Endothelial cell of umbilical vein (primary cell): ENCODE results near the gene DIAPH2. TPM values are rescaled to one million over a fixed set of nuclear protein-coding genes. Genes with fewer than 3 reads are reported as not detected.

Source experiments
- BruUV-seq: library from RNA; stranded (reverse); fragments of 400-500 nt; replicated peaks from 2 replicates; lab custom pipeline; 2021; lab: Mats Ljungman, UMichigan
- CTCF ChIA-PET: fragments of 300-600, 350-600 bp; sonication (Branson Sonifier 250); formaldehyde crosslinking; loops from one replicate; lab custom pipeline; 2021; ENCODE audit warnings: antibody characterized with exemption, inconsistent platforms; lab: Charles Lee
- POLR2A ChIA-PET: fragments of 300-600, 350-600 bp; sonication (Branson Sonifier 250); formaldehyde crosslinking; loops from one replicate; lab custom pipeline; 2021; ENCODE audit warnings: antibody characterized with exemption, inconsistent platforms; lab: Charles Lee
- DNase-seq: peaks from one replicate; pipeline ENCODE4 v3.0.0-alpha.2; 2011; ENCODE audit warnings: low read depth, low spot score
- FAIRE-seq: peaks from 2 replicates; lab custom pipeline; 2011; peaks lifted over from hg19 to GRCh38; lab: Jason Lieb, UNC
- H2AFZ ChIP-seq: 2 replicates; pipeline ENCODE4 v1.6.0; 2012; ENCODE audit warnings: low read depth, low read length, control low read depth, inconsistent platforms
- H3K27ac ChIP-seq: 2 replicates; pipeline ENCODE4 v1.5.1; 2011; ENCODE audit warnings: low read depth, mild to moderate bottlenecking, control low read depth, low read length, moderate library complexity; ENCODE audit not compliant: insufficient read depth
- H3K27me3 ChIP-seq, 2 experiments: 2 replicates each; pipeline versions ENCODE4 v1.6.0 to v1.6.1; 2011; ENCODE audit warnings: low read length in 2 of 2, mixed read lengths in 1 of 2; ENCODE audit not compliant: control insufficient read depth in 2 of 2, insufficient read depth in 2 of 2
- H3K36me3 ChIP-seq, 2 experiments: 2 replicates in 1 of 2; 3 replicates in 1 of 2; pipeline ENCODE4 v1.5.1; 2011; ENCODE audit warnings: low read length in 2 of 2, mild to moderate bottlenecking in 1 of 2, moderate library complexity in 1 of 2; ENCODE audit not compliant: control insufficient read depth in 2 of 2, insufficient read depth in 2 of 2; ENCODE audit errors: extremely low read depth in 1 of 2
- H3K4me1 ChIP-seq: 3 replicates; pipeline ENCODE4 v1.5.1; 2011; ENCODE audit warnings: mild to moderate bottlenecking, low read length; ENCODE audit not compliant: control insufficient read depth, insufficient read depth; ENCODE audit errors: extremely low read depth
- H3K4me2 ChIP-seq: 2 replicates; pipeline ENCODE4 v1.6.1; 2011; ENCODE audit warnings: low read length, control low read depth, mixed read lengths; ENCODE audit not compliant: insufficient read depth
- H3K4me3 ChIP-seq, 3 experiments: fragments of 200-600 bp in 1 of 3; sonication (generic), shearing (Covaris generic) in 1 of 3; replicated peaks in 1 of 3; 2 replicates each; pipeline ENCODE4 v1.5.1; 2011 to 2016; ENCODE audit warnings: control low read depth in 3 of 3, low read length in 3 of 3, mild to moderate bottlenecking in 2 of 3, inconsistent platforms in 1 of 3, low read depth in 1 of 3, moderate library complexity in 1 of 3; ENCODE audit not compliant: insufficient read depth in 1 of 3
- H3K79me2 ChIP-seq: 2 replicates; pipeline ENCODE4 v1.6.0; 2012; ENCODE audit warnings: low read length, inconsistent platforms; ENCODE audit not compliant: control insufficient read depth, insufficient read depth
- H3K9ac ChIP-seq: replicated peaks from 2 replicates; pipeline ENCODE3; 2011; ENCODE audit warnings: low read length, control low read depth; ENCODE audit not compliant: insufficient read depth; ENCODE audit errors: extremely low read depth
- H3K9me1 ChIP-seq: replicated peaks from 3 replicates; pipeline ENCODE4 v1.6.0; 2011; ENCODE audit warnings: mild to moderate bottlenecking, low read length; ENCODE audit not compliant: control insufficient read depth, insufficient read depth; ENCODE audit errors: extremely low read depth
- H3K9me3 ChIP-seq: replicated peaks from 2 replicates; pipeline ENCODE4 v1.5.1; 2012; ENCODE audit warnings: low read length, inconsistent platforms; ENCODE audit not compliant: control insufficient read depth, insufficient read depth
- H4K20me1 ChIP-seq: replicated peaks from 2 replicates; pipeline ENCODE3; 2011; ENCODE audit warnings: mild to moderate bottlenecking, low read length; ENCODE audit not compliant: control insufficient read depth, insufficient read depth; ENCODE audit errors: extremely low read depth
- CTCF ChIP-seq, 2 donors: IDR thresholded peaks; 1 replicate in 1 of 2; 2 replicates in 1 of 2; pipeline ENCODE4 v1.5.1; 2011; ENCODE audit warnings: low read length in 2 of 2, mild to moderate bottlenecking in 2 of 2, moderate library complexity in 2 of 2, control low read depth in 1 of 2, inconsistent platforms in 1 of 2, low read depth in 1 of 2; ENCODE audit not compliant: insufficient read depth in 1 of 2; ENCODE audit errors: extremely low read depth in 1 of 2
- EZH2 ChIP-seq: IDR thresholded peaks from 2 replicates; pipeline ENCODE4 v1.6.1; 2012; ENCODE audit warnings: borderline replicate concordance, low read depth, mild to moderate bottlenecking, moderate library complexity, low read length, inconsistent platforms; ENCODE audit not compliant: severe bottlenecking
- FOS ChIP-seq: IDR thresholded peaks from 2 replicates; pipeline ENCODE4 v1.6.1; 2011; ENCODE audit warnings: mild to moderate bottlenecking, low read length, moderate library complexity, borderline replicate concordance; ENCODE audit not compliant: insufficient read depth
- GATA2 ChIP-seq: IDR thresholded peaks from 2 replicates; pipeline ENCODE4 v1.7.0; 2011; ENCODE audit warnings: low read depth, mild to moderate bottlenecking, moderate library complexity, mixed read lengths, low read length; ENCODE audit not compliant: insufficient read length, insufficient read depth
- JUN ChIP-seq: IDR thresholded peaks from 2 replicates; pipeline ENCODE4 v1.6.1; 2011; ENCODE audit warnings: borderline replicate concordance, low read depth; ENCODE audit not compliant: insufficient read length, insufficient read depth
- MAX ChIP-seq: IDR thresholded peaks from 2 replicates; pipeline ENCODE4 v1.6.1; 2011; ENCODE audit not compliant: insufficient read depth, insufficient read length
- MYC ChIP-seq: IDR thresholded peaks from one replicate; pipeline ENCODE4 v1.6.1; 2011; ENCODE audit warnings: mild to moderate bottlenecking, low read depth, low read length
- POLR2A ChIP-seq: IDR thresholded peaks from 2 replicates; pipeline ENCODE4 v1.6.1; 2012; ENCODE audit warnings: low read depth, mild to moderate bottlenecking, control low read depth, low read length
- POLR2AphosphoS5 ChIP-seq: IDR thresholded peaks from 2 replicates; pipeline ENCODE4 v1.6.1; 2012; ENCODE audit warnings: low read depth, mild to moderate bottlenecking, control low read depth, low read length, moderate library complexity; ENCODE audit not compliant: insufficient read depth
- dilution Hi-C: fragments of 300-500 bp; cut with MboI; formaldehyde crosslinking; loops from one replicate; pipeline ENCODE4 v1.15.0; 2019; ENCODE audit warnings: low sequenced_read_pairs; ENCODE audit not compliant: extremely low pct_ligation_motif_present
- intact Hi-C: fragments of 100-400 bp; cut with micrococcal nuclease; formaldehyde crosslinking; loops from one replicate; pipeline ENCODE4 v1.10.0; 2022
- polyA plus RNA-seq, 4 experiments: library from polyadenylated mRNA; depleted of rRNA in 3 of 4; stranded (reverse) in 3 of 4; unstranded in 1 of 4; fragments of >200 nt; gene quantifications; 2 replicates each; pipeline versions ENCODE4 v1.2.1 to v1.2.3, GENCODE V29; 2011 to 2012; ENCODE audit warnings: missing spikeins in 1 of 4
- total RNA-seq: library from RNA; stranded (reverse); gene quantifications from 2 replicates; pipeline ENCODE4 v1.2.3, GENCODE V29; 2021

The DIAPH2 gene
- total and polyA plus RNA-seq, 2 donors (not counting 3 experiments of a cell fraction or from before 2014, with no cell fraction given): 3.0 to 30.0 TPM

- TF ChIP-seq POLR2AphosphoS5: no peak
- TF ChIP-seq JUN: no peak
- TF ChIP-seq EZH2: no peak
- no peak for TF ChIP-seq FOS
- no peak for TF ChIP-seq POLR2A
- TF ChIP-seq GATA2: no peak
- TF ChIP-seq CTCF (IDR thresholded peaks at IDR 0.05; ENCODE audit: extremely low read depth in 1 of 2, insufficient read depth in 1 of 2, low read depth in 1 of 2, low read length in 2 of 2): no peak
- TF ChIP-seq MYC: no peak
- no peak for TF ChIP-seq MAX
- Histone ChIP-seq H3K4me1 (peaks cover 11% of the 10 kb centered on the region), H3K36me3 (no peaks in the 10 kb centered on the region), H3K4me2 (no peak overlapping the region), H3K79me2 (no peaks in the 10 kb centered on the region), H4K20me1 (no peaks in the 10 kb centered on the region), H3K27ac (no peak overlapping the region), H3K4me3 (no peak overlapping the region), H3K9me1 (no peaks in the 10 kb centered on the region), H3K27me3 (no peaks in the 10 kb centered on the region), H2AFZ (no peak overlapping the region), H3K9ac (no peak overlapping the region), H3K9me3 (no peaks in the 10 kb centered on the region)
- intact Hi-C loops (loop anchor here (10.0 kb wide), 1 partner anchor 290 kb away; no protein-coding TSS in a partner anchor), dilution Hi-C loops (no loop called here)
- DNase-seq (no peak), FAIRE-seq (no peak)
- POLR2A ChIA-PET: no interaction called here
- BruUV-seq: no TSS peak
- CTCF ChIA-PET: no interaction called here
These were observed 549.9 kb downstream of the DIAPH2 start for GRCh38 chrX:97234471-97235081.
